ENCODE measurements around the gene SFTPA2.
"Not testable (repeated sequence)": the region's sequence is repeated elsewhere in the genome, so short reads cannot be mapped to it uniquely, and the experiment has no call there.

The SFTPA2 gene

DNA sequence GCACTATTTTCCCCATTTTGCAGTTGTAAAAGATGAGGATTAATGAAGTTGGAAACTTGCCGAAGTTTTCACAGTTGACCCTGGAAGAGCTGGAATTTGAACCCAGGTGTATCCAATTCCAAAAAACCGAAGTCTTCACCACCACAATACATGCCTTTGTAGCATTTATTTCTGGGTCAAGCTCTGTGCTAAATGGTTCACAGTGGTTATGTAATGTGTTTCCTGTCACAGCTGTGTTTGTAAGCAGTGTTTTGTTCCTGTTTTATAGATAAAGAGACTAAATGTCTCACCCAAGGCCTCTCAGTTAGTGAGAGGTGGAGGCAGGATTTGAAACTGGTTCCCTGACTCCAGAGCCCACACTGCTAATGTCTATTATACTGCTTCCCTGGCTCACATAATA lies 17.6 kb downstream of the SFTPA2 start:
- TF ChIP-seq, protein P1, sequence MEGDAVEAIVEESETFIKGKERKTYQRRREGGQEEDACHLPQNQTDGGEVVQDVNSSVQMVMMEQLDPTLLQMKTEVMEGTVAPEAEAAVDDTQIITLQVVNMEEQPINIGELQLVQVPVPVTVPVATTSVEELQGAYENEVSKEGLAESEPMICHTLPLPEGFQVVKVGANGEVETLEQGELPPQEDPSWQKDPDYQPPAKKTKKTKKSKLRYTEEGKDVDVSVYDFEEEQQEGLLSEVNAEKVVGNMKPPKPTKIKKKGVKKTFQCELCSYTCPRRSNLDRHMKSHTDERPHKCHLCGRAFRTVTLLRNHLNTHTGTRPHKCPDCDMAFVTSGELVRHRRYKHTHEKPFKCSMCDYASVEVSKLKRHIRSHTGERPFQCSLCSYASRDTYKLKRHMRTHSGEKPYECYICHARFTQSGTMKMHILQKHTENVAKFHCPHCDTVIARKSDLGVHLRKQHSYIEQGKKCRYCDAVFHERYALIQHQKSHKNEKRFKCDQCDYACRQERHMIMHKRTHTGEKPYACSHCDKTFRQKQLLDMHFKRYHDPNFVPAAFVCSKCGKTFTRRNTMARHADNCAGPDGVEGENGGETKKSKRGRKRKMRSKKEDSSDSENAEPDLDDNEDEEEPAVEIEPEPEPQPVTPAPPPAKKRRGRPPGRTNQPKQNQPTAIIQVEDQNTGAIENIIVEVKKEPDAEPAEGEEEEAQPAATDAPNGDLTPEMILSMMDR (IDR thresholded peaks at IDR 0.05; ENCODE audit: low read depth, low read length, missing control alignments), result no peak
- DNase-seq (ENCODE audit: low read depth), result no peak
- in situ Hi-C loops (cut with HindIII; ENCODE audit: low sequenced_read_pairs), result no loop called here
- H3K4me3 ChIP-seq (ENCODE audit: low read depth, low read length), result no peak overlapping the region

DNA sequence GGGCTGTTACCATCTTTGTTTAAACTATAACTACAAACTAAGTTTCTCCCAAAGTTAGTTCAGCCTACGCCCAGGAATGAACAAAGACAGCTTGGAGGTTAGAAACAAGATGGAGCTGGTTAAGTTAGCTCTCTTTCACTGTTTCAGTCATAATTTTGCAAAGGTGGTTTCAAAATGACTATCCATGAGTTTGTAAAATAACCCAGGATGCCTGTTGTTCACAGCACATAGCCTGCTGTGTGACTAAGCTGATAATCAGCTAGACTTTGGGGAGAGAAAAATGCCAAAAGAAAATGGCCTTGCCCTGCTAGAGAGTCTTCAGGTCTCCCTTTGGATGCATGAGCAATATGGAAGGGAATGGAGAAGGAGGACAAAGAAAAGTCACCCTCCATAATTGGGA lies 19.3 kb downstream of the SFTPA2 start:
- H3K4me3 ChIP-seq (ENCODE audit: low read depth, low read length); DNase-seq (ENCODE audit: low read depth); in situ Hi-C loops (cut with HindIII; ENCODE audit: low sequenced_read_pairs): not testable (repeated sequence)

- in situ Hi-C loops (cut with HindIII; ENCODE audit: low sequenced_read_pairs); H3K4me3 ChIP-seq (ENCODE audit: low read depth, low read length); DNase-seq (ENCODE audit: low read depth): not testable (repeated sequence)
Measured at GRCh38 chr10:79538311-79538710, 21.9 kb downstream of the SFTPA2 start.

DNA sequence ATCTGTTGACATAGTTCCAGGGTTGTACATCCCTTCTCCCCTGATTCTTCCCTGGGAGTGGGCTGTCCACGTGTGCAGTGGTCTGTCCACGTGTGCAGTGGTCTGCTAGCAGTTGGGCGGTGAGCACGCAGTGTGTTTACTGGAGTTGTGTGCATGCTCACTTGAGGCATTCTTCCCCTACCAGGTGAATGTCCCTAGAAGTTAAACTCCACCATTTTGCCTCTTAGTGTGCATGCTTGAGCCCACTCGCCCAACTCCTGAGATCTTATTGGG lies 26.4 kb downstream of the SFTPA2 start:
- H3K4me3 ChIP-seq (ENCODE audit: low read depth, low read length); DNase-seq (ENCODE audit: low read depth); in situ Hi-C loops (cut with HindIII; ENCODE audit: low sequenced_read_pairs): not testable (repeated sequence)

DNA sequence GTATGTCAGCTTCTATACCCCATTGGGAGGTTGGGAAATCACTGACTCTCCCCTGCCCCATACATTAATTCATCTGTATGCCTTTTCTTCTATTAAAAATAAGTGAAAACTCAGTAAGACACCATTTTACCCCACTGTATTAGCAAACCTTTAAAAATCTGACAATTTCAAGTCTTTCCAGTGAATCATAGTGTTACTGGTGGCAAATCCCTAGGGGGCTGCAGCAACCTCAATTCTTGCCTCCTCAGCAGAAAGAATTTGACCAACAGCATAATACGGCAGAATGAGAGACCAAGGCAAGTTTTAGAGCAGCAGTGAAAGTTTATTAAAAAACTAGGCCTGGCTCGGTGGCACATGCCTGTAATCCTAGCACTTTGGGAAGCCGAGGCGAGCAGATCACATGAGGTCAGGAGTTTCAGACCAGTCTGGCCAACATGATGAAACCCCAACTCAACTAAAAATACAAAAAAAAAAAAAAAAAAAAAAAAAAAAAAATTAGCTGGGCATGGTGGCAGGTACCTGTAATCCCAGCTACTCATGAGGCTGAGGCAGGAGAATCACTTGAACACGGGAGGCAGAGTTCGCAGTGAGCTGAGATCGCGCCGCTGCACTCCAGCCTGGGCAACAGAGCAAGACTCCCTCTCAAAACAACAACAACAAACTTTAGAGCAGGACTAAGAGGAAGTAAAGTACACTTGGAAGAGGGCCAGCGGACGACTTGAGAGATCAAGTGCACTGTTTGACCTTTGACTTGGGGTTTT lies 26.9 kb downstream of the SFTPA2 start:
- DNase-seq (ENCODE audit: low read depth); in situ Hi-C loops (cut with HindIII; ENCODE audit: low sequenced_read_pairs); H3K4me3 ChIP-seq (ENCODE audit: low read depth, low read length): not testable (repeated sequence)

DNA sequence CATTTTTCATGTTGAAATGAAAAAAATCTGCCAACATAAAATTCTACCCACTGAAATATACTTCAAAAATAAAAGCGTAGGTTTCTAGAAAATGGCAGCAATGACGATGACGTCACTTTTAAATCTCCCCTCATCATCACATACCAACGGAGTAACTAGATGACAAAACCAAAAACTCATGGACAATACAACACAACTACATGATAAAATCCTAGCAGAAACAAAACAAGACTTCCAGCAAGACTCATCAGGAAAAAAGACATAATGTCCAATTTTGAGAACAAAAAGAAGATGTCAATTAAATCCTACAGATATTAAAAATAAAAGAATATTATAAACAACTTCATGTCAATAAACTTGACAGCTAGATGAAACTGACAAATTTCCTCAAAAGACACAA lies 31.9 kb downstream of the SFTPA2 start:
- DNase-seq (ENCODE audit: low read depth); H3K4me3 ChIP-seq (ENCODE audit: low read depth, low read length); in situ Hi-C loops (cut with HindIII; ENCODE audit: low sequenced_read_pairs): not testable (repeated sequence)

GRCh38 chr10:79525049-79525710 lies 35.0 kb downstream of the SFTPA2 start:
- H3K4me3 ChIP-seq (ENCODE audit: low read depth, low read length); DNase-seq (ENCODE audit: low read depth); in situ Hi-C loops (cut with HindIII; ENCODE audit: low sequenced_read_pairs): not testable (repeated sequence)

- in situ Hi-C loops (cut with HindIII; ENCODE audit: low sequenced_read_pairs); H3K4me3 ChIP-seq (ENCODE audit: low read depth, low read length); DNase-seq (ENCODE audit: low read depth): not testable (repeated sequence)
Measured at GRCh38 chr10:79523157-79523853, 36.9 kb downstream of the SFTPA2 start.

GRCh38 chr10:79522464-79522863 lies 37.7 kb downstream of the SFTPA2 start:
- in situ Hi-C loops (cut with HindIII; ENCODE audit: low sequenced_read_pairs); H3K4me3 ChIP-seq (ENCODE audit: low read depth, low read length); DNase-seq (ENCODE audit: low read depth): not testable (repeated sequence)

DNA sequence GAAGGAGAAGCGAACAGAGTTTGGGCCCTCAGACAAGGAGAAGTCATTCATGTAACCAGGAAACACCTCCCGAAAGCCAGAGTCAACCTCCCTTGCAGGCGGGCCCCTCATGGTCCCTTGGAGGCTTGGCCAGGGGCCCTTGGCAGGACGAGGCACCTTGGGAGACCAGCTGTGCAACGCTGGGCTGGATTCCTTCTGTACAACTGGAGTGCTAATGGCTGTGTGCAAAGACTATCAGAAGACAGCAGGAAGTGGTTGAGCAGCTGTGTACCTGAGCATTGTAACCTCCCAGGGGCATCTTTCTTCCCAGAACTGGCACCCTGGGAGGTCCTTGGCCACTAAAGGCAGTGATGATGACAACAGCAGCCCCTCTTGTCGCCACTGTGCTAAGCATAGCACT lies 38.5 kb downstream of the SFTPA2 start:
- in situ Hi-C loops (cut with HindIII; ENCODE audit: low sequenced_read_pairs); DNase-seq (ENCODE audit: low read depth); H3K4me3 ChIP-seq (ENCODE audit: low read depth, low read length): not testable (repeated sequence)

- H3K4me3 ChIP-seq (ENCODE audit: low read depth, low read length); in situ Hi-C loops (cut with HindIII; ENCODE audit: low sequenced_read_pairs); DNase-seq (ENCODE audit: low read depth): not testable (repeated sequence)
Measured at GRCh38 chr10:79517567-79517966, 42.6 kb downstream of the SFTPA2 start.

- DNase-seq (ENCODE audit: low read depth); H3K4me3 ChIP-seq (ENCODE audit: low read depth, low read length); in situ Hi-C loops (cut with HindIII; ENCODE audit: low sequenced_read_pairs): not testable (repeated sequence)
Measured at GRCh38 chr10:79516532-79517205, 43.5 kb downstream of the SFTPA2 start.

DNA sequence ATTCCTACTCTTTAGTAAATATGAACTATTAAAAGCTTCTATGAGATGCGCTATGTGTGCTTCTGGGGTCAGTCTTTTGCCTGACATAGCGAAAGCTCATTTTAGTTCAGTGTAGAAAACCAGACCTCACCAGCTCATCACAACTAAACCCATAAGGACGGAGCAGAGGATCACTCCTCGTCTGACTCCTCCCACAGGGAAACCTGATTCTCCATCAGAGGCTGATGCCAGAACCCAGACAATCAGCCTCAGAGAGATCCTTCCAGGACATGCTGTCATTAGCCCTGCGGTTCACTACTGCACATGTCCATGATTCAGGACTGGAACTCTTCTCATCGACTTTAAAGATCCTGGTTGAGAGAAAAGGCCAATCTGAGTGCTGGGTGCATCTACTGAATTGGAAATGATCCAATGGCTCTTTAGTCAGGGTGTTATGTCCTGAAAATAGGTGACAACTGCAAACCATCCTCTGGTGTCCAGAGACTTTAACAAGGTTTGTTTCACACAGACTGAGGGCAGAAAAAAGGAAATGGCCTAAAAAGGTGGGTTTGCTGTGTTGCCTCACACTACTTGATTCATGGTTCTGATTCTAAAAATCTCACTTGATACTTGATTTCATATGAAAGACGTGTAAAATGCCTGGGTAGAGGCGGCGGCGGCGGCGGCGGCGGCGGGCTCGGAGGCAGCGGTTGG lies 48.2 kb downstream of the SFTPA2 start, which contains the start of gene EIF5AL1:
EIF5AL1 (plus strand) TSS at position 643 of the 693 bp plus-strand sequence. CDS start 117 bp downstream, outside the sequence.
- in situ Hi-C loops (cut with HindIII; ENCODE audit: low sequenced_read_pairs); DNase-seq (ENCODE audit: low read depth); H3K4me3 ChIP-seq (ENCODE audit: low read depth, low read length): not testable (repeated sequence)

DNA sequence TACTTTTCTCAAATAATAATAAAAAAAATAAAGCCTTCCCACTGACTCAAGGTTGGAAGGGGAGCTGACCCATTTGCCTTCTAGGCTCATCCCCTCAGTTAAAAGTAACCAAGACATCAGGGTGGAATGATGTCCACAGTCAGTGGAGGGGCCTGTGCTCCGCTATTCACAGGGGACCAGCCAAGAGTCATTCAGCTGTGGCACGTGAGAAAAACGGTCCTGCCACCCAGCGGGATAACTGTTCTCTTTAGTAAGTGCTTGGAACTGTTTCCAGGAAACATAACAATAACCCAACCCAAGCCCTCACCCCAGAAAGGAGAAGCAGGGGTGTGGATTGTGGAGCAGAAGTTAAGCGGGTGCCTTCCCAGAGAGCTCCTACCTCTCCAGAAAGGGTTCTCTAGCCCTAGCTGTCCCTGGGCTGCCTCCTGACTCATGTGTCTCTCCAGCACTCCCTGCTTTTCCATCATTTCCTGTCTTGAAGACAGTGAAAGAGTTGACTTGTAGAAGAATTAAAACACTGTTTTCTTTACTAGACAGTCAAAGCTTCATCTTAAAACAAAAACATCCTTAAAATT lies 50.2 kb downstream of the SFTPA2 start:
- DNase-seq (ENCODE audit: low read depth); in situ Hi-C loops (cut with HindIII; ENCODE audit: low sequenced_read_pairs); H3K4me3 ChIP-seq (ENCODE audit: low read depth, low read length): not testable (repeated sequence)

- H3K4me3 ChIP-seq (ENCODE audit: low read depth, low read length); in situ Hi-C loops (cut with HindIII; ENCODE audit: low sequenced_read_pairs); DNase-seq (ENCODE audit: low read depth): not testable (repeated sequence)
Measured at GRCh38 chr10:79509306-79509933, 50.8 kb downstream of the SFTPA2 start.
